ENCODE results near the gene IL13RA1. TPM values are rescaled to one million over a fixed set of nuclear protein-coding genes. Genes with fewer than 3 reads are reported as not detected.

Gene IL13RA1
- total and polyA plus RNA-seq, 8 donors, result 34.8 to 87.3 (median 43.2) TPM

DNA sequence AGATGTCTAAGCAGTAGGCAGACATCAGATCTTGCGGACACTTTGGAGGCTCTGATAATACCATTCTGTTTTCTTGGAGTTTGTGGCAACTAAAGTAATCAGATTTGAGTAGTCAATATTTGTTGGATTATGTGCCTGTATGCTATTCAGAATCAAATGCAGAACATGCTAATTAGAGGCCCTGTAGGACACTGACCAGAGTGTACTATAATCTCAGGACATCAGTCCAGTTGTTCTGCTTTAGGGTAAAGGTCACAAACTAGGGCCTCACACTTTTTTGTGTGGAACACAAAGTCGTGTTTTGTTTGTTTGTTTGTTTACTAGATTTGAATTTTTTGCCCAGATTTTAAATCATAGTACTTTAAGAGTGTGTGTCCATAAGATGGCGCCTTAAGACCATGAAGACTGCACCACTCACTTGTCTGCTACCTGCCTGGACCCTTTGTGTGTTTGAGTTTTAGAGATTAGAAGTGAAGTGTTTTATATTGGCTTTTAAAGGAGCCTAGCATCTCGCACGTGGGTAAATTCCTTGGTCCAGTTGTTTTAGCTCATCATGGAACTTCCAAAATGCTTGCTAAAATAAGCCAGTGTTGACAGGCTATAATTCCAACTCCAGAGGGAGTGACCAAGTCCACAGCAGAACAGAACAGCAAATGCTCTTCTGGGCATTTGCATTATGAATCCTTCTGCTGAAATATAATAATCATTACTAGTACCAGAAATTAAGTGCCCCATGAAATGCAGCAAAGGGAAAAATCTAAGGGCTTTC is 34.7 kb downstream of the IL13RA1 start:
- Histone ChIP-seq H3K27me3 (no peaks in the 10 kb centered on the region), H3K4me3 (no peak overlapping the region), H3K27ac (no peak overlapping the region), H3K9me3 (no peaks in the 10 kb centered on the region), H3K4me1 (peaks cover 0 to under 1% of the 10 kb centered on the region in 2 donors), H3K36me3 (peaks cover 0 to 30% of the 10 kb centered on the region in 2 donors)
- TF ChIP-seq, protein P1, sequence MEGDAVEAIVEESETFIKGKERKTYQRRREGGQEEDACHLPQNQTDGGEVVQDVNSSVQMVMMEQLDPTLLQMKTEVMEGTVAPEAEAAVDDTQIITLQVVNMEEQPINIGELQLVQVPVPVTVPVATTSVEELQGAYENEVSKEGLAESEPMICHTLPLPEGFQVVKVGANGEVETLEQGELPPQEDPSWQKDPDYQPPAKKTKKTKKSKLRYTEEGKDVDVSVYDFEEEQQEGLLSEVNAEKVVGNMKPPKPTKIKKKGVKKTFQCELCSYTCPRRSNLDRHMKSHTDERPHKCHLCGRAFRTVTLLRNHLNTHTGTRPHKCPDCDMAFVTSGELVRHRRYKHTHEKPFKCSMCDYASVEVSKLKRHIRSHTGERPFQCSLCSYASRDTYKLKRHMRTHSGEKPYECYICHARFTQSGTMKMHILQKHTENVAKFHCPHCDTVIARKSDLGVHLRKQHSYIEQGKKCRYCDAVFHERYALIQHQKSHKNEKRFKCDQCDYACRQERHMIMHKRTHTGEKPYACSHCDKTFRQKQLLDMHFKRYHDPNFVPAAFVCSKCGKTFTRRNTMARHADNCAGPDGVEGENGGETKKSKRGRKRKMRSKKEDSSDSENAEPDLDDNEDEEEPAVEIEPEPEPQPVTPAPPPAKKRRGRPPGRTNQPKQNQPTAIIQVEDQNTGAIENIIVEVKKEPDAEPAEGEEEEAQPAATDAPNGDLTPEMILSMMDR (IDR thresholded peaks at IDR 0.05), result no peak
- peak; percentile 47 for ATAC-seq
- intact Hi-C loops (cut with DNase I), result no loop called here
- no peak for DNase-seq

DNA sequence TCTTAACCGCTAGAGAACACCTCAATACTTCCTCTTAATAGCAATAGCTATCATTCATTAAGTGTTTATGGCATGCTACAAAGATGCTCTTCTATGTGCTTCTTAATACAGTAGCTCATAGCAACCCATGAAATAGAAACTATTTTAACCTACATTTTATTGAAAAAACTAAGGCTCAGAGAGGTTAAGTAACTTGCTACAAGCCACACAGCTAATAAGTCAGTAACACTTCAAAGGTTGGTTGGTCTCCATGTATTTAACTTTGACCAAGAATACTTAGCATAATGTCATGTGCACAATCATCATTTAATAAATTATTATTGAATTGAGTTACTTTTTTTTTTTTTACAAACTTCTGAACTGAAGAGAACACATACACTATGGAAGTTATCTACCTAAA is 36.1 kb downstream of the IL13RA1 start:
- H3K9me3 ChIP-seq, result no peaks in the 10 kb centered on the region
- no peaks in the 10 kb centered on the region for H3K4me1 ChIP-seq
- intact Hi-C loops (cut with DNase I), result no loop called here
- ATAC-seq (no peak), DNase-seq (no peak)
- no peaks in the 10 kb centered on the region for H3K27me3 ChIP-seq
- peaks cover 0 to 30% of the 10 kb centered on the region in 2 donors for H3K36me3 ChIP-seq
- H3K4me3 ChIP-seq, result no peak overlapping the region
- H3K27ac ChIP-seq, result no peak overlapping the region
- TF ChIP-seq, protein P1 (IDR thresholded peaks at IDR 0.05), result no peak

DNA sequence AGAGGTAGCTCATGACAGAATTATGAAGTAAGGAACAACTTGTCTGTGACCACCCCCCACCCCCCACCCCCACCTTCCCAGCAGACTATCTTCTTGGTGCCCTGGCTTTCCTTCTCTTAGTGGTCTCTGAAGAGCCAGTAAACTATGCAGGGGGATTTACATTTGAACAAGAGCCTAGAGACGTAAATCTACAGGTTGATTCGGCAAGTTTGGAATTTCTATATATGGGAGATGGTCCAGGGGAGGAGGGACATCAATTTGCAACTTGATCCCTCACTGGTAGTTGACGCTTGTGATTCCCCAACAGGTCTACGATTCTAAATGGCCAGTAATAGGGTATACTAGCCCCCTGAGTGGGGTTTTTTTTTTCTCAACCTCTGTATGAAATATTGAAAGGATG is 36.7 kb downstream of the IL13RA1 start:
- no peak for ATAC-seq
- H3K27me3 ChIP-seq, result no peaks in the 10 kb centered on the region
- no peaks in the 10 kb centered on the region for H3K9me3 ChIP-seq
- DNase-seq, result no peak
- TF ChIP-seq, protein P1 (IDR thresholded peaks at IDR 0.05), result no peak
- no peak overlapping the region for H3K27ac ChIP-seq
- intact Hi-C loops (cut with DNase I), result no loop called here
- H3K36me3 ChIP-seq, result peaks cover 0 to 24% of the 10 kb centered on the region in 2 donors
- H3K4me1 ChIP-seq, result no peaks in the 10 kb centered on the region
- H3K4me3 ChIP-seq, result no peak overlapping the region

DNA sequence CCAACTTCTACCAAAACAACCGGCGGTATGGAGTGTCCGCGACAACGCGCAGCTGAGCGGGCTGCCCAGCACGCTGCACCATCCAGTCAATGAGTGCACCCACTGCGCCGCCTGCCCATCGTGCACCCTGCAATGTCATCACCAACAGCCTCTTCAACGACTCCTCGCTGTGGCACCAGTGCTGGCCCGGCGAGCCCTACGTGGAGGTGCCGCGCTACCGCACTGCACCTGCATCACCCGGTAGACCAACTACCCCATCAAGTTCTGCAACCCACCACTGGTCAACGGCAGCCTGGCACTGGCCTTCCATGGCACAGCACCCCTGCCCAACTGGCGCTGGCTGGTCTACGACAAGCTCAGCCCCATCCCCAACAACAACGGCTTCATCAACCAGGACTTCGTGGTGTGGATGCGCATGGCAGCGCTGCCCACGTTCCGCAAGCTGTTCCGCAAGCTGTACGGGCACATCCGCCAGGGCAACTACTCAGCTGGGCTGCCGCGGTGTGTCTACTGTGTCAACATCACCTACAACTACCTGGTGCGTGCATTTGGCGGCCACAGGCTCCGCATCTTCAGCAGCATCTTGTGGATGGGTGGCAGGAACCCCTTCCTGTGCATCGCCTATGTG is 42.8 kb downstream of the IL13RA1 start:
- Histone ChIP-seq H3K36me3 (peaks cover 0 to 26% of the 10 kb centered on the region in 2 donors), H3K9me3 (no peaks in the 10 kb centered on the region), H3K4me1 (no peaks in the 10 kb centered on the region), H3K27me3 (no peaks in the 10 kb centered on the region), H3K4me3 (no peak overlapping the region), H3K27ac (no peak overlapping the region)
- DNase-seq, result peak in 1 of 4 donors; percentile 24
- TF ChIP-seq, protein P1 (IDR thresholded peaks at IDR 0.05), result no peak
- intact Hi-C loops (cut with DNase I), result no loop called here
- no peak for ATAC-seq

DNA sequence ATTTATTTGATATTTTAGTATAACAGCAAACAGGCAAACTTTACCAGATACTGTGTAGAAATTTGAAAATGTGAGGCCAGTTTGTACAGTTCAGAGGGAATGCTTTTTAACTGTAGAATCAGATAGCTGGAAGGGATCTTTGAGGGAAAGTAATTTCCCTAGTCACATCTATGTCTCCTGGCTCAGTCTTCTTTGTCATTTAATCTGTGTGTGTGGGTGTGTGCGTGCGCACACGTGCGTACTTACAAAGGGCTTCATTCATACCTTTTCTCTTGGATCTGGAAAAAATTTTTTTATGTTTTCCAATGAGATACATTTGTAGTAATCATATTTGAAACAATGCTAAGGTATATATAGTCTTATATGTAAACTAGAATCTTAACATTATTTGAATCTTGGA is 44.6 kb downstream of the IL13RA1 start:
- intact Hi-C loops (cut with DNase I), result no loop called here
- H3K4me1 ChIP-seq, result no peaks in the 10 kb centered on the region
- H3K27ac ChIP-seq, result no peak overlapping the region
- ATAC-seq (no peak), DNase-seq (no peak)
- H3K27me3 ChIP-seq, result no peaks in the 10 kb centered on the region
- H3K9me3 ChIP-seq, result no peaks in the 10 kb centered on the region
- TF ChIP-seq, protein P1 (IDR thresholded peaks at IDR 0.05), result no peak
- no peak overlapping the region for H3K4me3 ChIP-seq
- peaks cover 0 to 26% of the 10 kb centered on the region in 2 donors for H3K36me3 ChIP-seq

Data from left lung (tissue), 10 donors.